Adrenal gland (tissue), 5 donors: ENCODE results near the gene NSMCE1.

Experiments used
- CTCF ChIP-seq, 6 experiments: fragments of 450-650 bp in 4 of 6; fragments of 200-600 bp in 2 of 6; sonication (generic) in 1 of 6; IDR thresholded peaks; 1 replicate in 5 of 6; 2 replicates in 1 of 6; pipeline versions ENCODE4 v1.5.1 to v1.8.0; 2016 to 2021; ENCODE audit warnings: antibody characterized with exemption in 6 of 6, mild to moderate bottlenecking in 2 of 6, moderate library complexity in 1 of 6
- POLR2A ChIP-seq, 2 donors: fragments of 450-650 bp; IDR thresholded peaks; one replicate each; pipeline ENCODE4 v1.6.1; 2017; ENCODE audit warnings: antibody characterized with exemption in 2 of 2, mild to moderate bottlenecking in 2 of 2, moderate library complexity in 1 of 2
- donor health status: DM: no; HTN: no; CAD: no.

- TF ChIP-seq POLR2A (IDR thresholded peaks at IDR 0.05), result no peak
- no peak for TF ChIP-seq CTCF (IDR thresholded peaks at IDR 0.05)
Measured at GRCh38 chr16:27291106-27291505, 22.5 kb upstream of the NSMCE1 start.
